Measurements from ENCODE around the gene SLC52A1. TPM values are rescaled to one million over a fixed set of nuclear protein-coding genes. Genes with fewer than 3 reads are reported as not detected.
A peak's percentile ranks its signal among the peaks of the same experiment; 100 is the strongest.

SLC52A1 gene
- total and polyA plus RNA-seq, 2 of the 13 experiments (the other 11 are each of a cell fraction or from before 2014, with no cell fraction given): 0.03 to 0.13 TPM

- TF ChIP-seq TBX3 (IDR thresholded peaks at IDR 0.05; ENCODE audit: borderline replicate concordance) (no peak), ZNF747 (CRISPR knock-in tag; IDR thresholded peaks at IDR 0.05; ENCODE audit: borderline replicate concordance) (no peak), ZSCAN20 (CRISPR knock-in tag; IDR thresholded peaks at IDR 0.05; ENCODE audit: borderline replicate concordance) (no peak), SNAI1 (CRISPR knock-in tag; IDR thresholded peaks at IDR 0.05; ENCODE audit: borderline replicate concordance) (no peak), ETS1 (CRISPR knock-in tag; IDR thresholded peaks at IDR 0.05) (no peak)
Observed at GRCh38 chr17:5045496-5045895, 10.3 kb upstream of the SLC52A1 start (continued).

- H3K79me2 ChIP-seq (ENCODE audit: insufficient read depth, low read length): no peaks in the 10 kb centered on the region
- 0% methylated on average over 4 of the region's 5 CpGs for WGBS (ENCODE audit: low lambda C conversion rate)
- no peak overlapping the region for H3K4me3 ChIP-seq (replicated peaks in 1 of 3; ENCODE audit: insufficient read depth in 1 of 3, low read depth in 2 of 3, low read length in 3 of 3)
- H3K27ac ChIP-seq (ENCODE audit: extremely low read length, insufficient read depth, low read length): no peak overlapping the region
- CTCF ChIA-PET (ENCODE audit: low intra/inter-chr PET ratio, low total read pairs): no interaction called here
- FAIRE-seq (no peak), DNase-seq (ENCODE audit: low spot score) (no peak), ATAC-seq (peak; percentile 48; the same call in 2 of the 3 replicates)
- H3K27me3 ChIP-seq (ENCODE audit: control insufficient read depth in 1 of 2, insufficient read depth in 2 of 2, low read length in 2 of 2): no peaks in the 10 kb centered on the region; a peak in 1 of 5 replicates
- intact Hi-C loops (cut with micrococcal nuclease; ENCODE audit: unreplicated experiment): no loop called here
- no peak overlapping the region for H3K4me2 ChIP-seq (ENCODE audit: low read depth, low read length)
- in situ Hi-C loops (cut with HindIII; ENCODE audit: extremely low pct_ligation_motif_present, low pct_unique_long_range_greater_than_20kb): no loop called here
- H2AFZ ChIP-seq (ENCODE audit: low read length): no peak overlapping the region
- no peaks in the 10 kb centered on the region for H4K20me1 ChIP-seq (ENCODE audit: insufficient read depth, low read length)
- TF ChIP-seq HOXA5 (CRISPR knock-in tag; IDR thresholded peaks at IDR 0.05) (no peak), PHF21A (CRISPR knock-in tag; IDR thresholded peaks at IDR 0.05) (no peak), ZNF788 (CRISPR knock-in tag; IDR thresholded peaks at IDR 0.05; ENCODE audit: borderline replicate concordance) (no peak), ZBTB8A (CRISPR knock-in tag; IDR thresholded peaks at IDR 0.05; ENCODE audit: borderline replicate concordance, low read depth) (no peak), ZBTB38 (CRISPR knock-in tag; IDR thresholded peaks at IDR 0.05) (no peak), TEAD2 (CRISPR knock-in tag; IDR thresholded peaks at IDR 0.05) (no peak), ATF7-NPFF (CRISPR knock-in tag; IDR thresholded peaks at IDR 0.05; ENCODE audit: low read depth) (no peak), TAF1 (CRISPR knock-in tag; IDR thresholded peaks at IDR 0.05) (no peak), E2F2 (CRISPR knock-in tag; IDR thresholded peaks at IDR 0.05; ENCODE audit: borderline replicate concordance) (no peak), ZFY (CRISPR knock-in tag; IDR thresholded peaks at IDR 0.05) (no peak)
- TF ChIP-seq, protein P1, sequence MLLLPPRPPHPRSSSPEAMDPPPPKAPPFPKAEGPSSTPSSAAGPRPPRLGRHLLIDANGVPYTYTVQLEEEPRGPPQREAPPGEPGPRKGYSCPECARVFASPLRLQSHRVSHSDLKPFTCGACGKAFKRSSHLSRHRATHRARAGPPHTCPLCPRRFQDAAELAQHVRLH (CRISPR knock-in tag; IDR thresholded peaks at IDR 0.05; ENCODE audit: borderline replicate concordance, low read depth): no peak
- TF ChIP-seq, protein P2, sequence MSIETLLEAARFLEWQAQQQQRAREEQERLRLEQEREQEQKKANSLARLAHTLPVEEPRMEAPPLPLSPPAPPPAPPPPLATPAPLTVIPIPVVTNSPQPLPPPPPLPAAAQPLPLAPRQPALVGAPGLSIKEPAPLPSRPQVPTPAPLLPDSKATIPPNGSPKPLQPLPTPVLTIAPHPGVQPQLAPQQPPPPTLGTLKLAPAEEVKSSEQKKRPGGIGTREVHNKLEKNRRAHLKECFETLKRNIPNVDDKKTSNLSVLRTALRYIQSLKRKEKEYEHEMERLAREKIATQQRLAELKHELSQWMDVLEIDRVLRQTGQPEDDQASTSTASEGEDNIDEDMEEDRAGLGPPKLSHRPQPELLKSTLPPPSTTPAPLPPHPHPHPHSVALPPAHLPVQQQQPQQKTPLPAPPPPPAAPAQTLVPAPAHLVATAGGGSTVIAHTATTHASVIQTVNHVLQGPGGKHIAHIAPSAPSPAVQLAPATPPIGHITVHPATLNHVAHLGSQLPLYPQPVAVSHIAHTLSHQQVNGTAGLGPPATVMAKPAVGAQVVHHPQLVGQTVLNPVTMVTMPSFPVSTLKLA (IDR thresholded peaks at IDR 0.05): no peak
- no TSS peak for BruUV-seq (replicated peaks)
- no peaks in the 10 kb centered on the region for H3K9me3 ChIP-seq (ENCODE audit: low read length)
- no peaks in the 10 kb centered on the region for H3K36me3 ChIP-seq (replicated peaks in 1 of 2; ENCODE audit: control insufficient read depth in 1 of 2, insufficient read depth in 2 of 2, low read length in 2 of 2)
- H3K9ac ChIP-seq (ENCODE audit: insufficient read depth, low read depth, low read length): no peak overlapping the region
- POLR2A ChIA-PET: no interaction called here
- peaks cover 27% of the 10 kb centered on the region for H3K4me1 ChIP-seq (ENCODE audit: insufficient read depth, low read length)
Observed at GRCh38 chr17:5044630-5045029, 9.4 kb upstream of the SLC52A1 start.

Data from HepG2 (cell line).